ENCODE results near the gene TTYH1.

The TTYH1 gene

DNA sequence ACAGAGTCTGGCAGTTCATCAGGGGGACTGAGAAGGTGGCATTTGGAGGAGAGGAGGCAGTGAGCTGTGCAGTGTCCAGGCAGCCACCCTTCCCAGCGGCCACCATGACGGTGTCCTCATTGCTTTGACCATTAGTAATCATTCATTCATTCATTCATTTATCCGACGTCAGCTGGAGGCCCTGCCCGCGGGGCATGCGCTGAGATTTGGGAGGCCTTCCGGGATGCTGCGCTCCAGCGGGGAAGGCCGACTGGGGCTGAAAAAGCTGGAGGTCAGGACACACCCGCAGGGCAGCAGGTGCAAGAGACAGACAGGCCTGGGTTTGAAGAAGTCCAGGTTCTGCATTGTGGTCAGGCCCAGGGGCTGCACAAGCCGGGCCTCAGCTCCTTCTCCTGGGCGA, 8.9 kb downstream of the TTYH1 start:
- no peak for DNase-seq (ENCODE audit: low read depth, low spot score)

DNA sequence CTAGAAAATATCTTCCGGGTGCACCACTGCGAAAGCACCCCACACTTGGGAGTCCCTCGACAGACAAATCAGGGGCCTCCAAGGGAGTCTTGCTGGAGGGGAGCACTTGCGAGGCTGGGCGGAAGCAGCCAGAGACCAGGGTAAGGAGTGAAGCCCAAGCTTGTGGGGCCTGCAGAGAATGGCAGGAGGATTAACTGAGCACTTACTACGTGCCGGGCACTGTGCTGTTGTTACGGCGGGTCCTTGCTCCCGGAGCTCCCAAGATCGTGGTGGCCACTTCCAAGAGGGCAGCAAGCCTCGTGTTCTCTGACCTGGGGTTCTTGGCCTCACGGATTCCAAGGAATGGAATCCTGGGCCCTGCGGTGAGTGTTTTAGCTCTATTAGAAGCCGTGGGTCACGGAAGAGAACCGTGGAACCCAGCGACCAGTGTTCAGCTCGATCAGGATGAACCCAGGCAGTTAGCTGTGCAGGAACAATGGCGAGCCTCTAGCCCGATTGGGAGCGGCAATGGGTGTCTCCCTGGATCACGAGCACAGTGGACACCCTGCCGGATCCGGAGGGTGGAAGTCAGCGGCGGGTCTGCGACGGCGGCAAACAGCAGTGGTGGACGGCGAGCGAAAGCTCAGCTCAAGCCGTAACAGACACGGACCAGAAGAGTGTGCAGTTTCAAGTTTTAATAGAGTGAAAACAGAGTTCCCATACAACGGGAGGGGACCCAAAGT, 9.6 kb downstream of the TTYH1 start:
- no peak for DNase-seq (ENCODE audit: low read depth, low spot score)

DNA sequence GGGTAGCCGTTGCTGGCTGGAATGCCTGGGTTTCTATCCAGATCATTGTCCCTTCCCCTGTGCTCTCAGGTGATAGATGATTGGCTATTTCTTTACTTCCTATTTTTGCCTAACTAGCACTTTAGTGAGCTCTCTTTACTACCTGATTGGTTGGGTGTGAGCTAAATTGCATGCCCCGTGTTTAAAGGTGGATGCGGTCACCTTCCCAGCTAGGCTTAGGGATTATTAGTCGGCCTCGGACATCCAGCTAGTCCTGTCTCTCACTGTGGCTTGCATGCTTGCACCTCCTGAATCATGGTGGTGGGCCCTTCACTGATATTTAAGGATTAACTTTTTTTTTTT, 10.1 kb downstream of the TTYH1 start:
- DNase-seq (ENCODE audit: low read depth, low spot score): no peak

DNA sequence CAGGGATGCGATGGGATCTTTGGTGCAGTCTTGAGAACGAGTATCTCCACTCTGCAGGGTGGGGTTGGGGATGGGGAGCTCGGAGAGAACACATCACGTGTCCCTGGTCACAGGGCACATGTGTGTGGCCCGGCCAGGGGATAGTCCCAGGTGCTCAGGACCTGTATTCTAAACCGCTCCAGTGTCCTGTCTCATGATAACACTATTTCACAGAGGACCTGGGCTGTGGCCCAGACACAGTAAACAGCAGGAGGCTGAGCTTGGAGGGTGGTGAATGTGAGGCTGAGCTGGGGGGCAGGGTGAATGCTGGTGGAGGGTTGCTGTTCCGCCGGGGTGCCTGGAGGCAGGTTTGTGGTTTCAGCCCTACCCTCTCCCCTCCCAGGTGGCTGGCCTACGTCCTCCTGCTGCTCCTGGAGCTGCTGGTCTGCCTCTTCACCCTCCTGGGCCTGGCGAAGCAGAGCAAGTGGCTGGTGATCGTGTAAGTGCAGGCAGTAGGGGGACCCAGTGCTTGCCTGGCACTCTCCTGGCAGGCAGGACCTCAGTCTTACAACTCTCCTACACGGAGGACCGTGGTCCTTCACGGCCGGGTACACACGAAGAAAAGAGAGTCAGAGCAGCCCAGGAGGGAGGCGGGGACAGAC, 11.1 kb downstream of the TTYH1 start:
- no peak for DNase-seq (ENCODE audit: low read depth, low spot score)

DNA sequence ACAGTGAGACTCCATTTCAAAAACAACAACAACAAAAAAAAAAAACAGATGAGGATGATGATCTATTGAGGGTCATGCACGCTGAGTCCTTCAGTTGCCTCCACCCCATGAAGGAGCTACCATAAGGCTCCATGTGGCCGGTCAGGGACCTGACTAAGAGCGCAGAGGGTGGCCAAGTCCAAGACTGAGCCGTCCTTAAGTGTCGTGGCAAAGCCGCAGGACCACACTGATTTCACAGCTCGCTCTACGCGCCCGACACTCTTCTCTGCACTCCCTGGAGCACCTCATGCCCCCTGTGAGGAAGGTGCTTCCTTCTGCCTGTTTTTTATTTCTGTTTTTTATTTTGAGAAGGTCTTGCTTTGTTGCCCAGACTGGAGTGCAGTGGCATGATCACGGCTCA, 12.3 kb downstream of the TTYH1 start:
- DNase-seq (ENCODE audit: low read depth, low spot score): no peak

DNA sequence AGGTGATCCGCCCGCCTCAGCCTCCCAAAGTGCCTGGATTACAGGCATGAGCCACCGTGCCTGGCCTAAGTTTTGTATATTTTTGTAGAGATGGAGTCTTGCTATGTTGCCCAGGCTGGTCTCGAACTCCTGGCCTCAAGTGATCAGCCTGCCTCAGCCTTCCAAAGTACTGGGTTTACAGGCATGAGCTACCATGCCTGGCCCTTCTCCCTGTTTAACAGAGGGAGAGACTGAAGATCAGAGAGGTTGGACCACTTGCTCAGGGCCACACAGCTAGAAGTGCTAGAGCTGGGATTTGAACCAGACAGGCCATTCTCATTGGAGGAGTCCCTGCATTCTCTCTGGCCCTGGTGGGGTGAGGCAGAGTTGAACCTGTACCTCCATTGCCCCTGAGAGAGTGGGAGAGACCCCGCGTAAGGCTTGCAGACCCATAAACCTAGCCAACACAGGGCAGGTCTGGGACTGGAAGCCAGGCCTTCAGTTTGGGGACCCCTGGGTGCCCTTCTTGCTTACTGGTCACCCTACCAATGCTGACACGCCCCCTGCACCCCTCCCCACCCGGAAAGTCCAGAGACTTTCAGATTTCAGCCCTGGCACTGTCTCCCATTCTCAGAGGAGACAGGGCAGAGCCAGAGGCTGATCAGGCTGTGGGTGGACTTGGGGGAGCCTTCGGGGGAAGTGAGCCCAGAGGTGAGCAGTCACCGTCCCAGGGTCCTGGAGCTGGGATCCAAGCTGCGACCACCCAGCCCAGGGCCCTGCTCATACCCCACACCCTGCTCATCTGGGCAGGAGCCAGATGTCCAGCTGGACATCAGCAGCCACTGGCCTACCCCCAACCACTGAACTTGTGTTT, 13.3 kb downstream of the TTYH1 start:
- no peak for DNase-seq (ENCODE audit: low read depth, low spot score)

DNA sequence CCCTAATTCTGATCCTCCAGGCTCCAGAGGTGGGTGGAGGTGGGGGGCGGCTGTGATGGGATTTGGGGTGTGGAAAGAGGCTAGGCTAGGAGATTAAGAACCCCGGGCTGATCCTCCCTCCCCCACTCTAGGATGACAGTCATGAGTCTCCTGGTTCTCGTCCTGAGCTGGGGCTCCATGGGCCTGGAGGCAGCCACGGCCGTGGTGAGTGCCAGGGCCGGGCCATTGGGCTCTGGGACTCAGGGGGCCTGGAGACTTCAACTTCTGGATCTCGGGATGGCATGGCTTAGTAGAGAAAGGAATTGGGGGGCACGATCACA, 13.9 kb downstream of the TTYH1 start:
- no peak for DNase-seq (ENCODE audit: low read depth, low spot score)

DNA sequence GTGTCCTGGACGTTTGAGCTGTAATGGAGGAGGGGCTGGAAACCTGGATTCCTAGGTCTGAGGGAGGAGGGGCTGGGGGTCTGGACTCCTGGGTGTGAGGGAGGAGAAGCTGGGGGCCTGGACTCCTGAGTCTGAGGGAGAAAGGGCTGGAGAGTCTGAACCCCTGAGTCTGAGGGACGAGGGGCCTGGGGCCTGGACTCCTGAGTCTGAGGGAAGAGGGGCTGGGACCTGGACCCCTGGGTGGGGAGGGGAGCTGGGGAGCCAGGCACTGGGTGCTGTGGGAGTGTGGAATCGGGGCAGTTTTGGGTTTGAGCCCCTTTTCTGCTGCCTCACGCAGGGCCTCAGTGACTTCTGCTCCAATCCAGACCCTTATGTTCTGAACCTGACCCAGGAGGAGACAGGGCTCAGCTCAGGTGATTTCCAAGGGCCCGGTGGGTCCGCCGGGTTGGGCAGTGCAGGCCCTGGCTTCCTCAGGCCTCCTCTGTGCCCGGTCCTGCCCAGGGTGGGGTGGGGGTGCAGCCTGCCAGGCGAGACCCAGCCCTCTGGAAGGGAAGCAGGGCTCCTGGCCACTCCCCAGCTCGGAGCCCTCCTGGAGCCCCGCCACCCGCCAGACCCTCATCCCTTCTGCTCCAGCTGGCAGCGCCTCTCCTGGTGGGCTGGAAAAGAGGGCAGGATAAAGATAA, 14.4 kb downstream of the TTYH1 start:
- no peak for DNase-seq (ENCODE audit: low read depth, low spot score)

DNA sequence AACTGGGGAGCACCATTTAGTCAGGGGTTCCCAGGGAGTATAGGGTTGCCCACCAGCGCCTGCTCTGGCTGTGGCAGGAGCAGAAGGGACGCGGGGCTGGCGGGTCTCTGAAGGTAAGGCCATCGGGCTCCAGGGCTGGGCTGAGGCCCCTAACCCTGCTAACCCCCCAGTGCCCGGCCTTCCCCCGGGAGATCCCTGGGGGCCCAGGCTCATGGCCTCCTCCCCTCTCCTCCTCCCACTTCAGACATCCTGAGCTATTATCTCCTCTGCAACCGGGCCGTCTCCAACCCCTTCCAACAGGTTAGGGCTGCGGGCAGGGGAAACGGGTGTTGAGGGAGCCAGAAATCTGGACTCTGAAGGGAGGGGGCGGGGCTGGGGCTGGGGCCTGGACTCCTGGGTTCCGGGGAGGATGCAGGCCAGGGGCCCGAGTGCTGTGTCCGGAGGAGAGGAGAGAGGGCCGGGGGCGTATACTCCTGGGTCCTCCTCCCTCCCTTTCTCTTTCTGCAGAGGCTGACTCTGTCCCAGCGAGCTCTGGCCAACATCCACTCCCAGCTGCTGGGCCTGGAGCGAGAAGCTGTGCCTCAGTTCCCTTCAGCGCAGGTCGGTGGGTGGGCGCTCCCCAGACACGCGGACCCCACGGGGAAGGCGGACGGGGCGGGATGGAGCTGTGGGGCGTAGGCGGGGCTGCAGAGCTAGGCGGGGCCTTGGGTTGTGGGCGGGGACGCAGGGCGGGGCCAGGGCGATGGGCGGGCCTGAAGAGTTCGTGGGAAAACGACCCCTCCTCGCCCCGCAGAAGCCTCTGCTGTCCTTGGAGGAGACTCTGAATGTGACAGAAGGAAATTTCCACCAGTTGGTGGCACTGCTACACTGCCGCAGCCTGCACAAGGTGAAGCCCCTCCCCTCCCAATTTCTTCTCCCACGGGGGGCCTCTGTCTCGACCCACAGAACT, 15.3 kb downstream of the TTYH1 start:
- no peak for DNase-seq (ENCODE audit: low read depth, low spot score)

DNA sequence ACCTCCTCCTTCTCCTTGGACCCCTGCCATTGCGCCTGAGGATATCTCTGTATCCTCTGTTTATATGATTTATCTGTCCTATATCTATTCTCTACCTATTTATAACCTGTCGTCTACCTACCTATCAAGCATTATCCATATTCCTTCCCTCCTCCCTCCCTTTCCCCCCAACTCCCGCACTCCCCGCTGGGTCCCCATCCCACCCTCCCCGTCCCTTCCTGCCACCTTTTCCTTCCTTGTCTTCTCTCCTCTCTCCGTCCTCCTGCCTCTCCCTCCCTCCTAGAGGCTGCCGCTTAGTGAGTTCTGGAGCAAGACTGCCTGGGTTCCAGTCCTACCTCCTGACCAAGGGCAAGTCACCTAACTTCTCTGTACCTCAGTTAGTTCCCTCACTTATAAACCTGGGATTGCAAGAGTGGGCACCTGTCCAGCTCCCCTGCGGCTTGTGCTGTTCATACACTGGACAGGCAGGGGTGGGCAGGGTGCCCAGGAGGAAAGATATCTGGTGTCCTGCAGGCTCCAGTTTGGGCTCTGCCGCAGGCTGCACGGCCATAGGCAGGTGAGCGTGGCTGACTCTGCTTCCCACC, 16.1 kb downstream of the TTYH1 start:
- DNase-seq (ENCODE audit: low read depth, low spot score): no peak

DNA sequence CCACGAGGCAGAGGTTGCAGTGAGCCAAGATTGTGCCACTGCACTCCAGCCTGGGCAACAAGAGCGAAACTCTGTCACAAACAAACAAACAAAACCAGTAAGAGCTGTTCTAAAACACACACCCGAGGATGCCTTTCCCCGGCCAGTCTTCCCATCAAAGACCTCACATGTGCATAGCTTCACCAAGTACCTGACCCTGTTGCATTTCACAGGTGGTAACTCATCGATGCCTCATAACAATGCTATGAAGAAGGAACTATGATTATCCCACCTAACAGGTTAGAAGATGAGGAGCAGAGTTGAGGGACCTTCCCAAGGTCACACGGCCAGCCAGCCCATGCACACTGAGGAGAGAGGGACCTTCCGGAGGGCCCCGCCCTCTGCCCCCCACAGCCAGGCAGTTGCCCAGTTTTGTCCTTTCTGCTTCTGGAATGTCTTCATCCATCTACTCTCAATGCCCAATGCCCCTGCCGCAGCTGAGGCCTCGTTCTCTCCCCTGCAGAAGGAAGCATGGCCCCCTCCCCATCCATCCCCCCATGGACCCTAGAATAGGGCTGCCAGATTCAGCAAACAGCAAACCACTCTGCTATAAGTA, 17.0 kb downstream of the TTYH1 start:
- no peak for DNase-seq (ENCODE audit: low read depth, low spot score)

DNA sequence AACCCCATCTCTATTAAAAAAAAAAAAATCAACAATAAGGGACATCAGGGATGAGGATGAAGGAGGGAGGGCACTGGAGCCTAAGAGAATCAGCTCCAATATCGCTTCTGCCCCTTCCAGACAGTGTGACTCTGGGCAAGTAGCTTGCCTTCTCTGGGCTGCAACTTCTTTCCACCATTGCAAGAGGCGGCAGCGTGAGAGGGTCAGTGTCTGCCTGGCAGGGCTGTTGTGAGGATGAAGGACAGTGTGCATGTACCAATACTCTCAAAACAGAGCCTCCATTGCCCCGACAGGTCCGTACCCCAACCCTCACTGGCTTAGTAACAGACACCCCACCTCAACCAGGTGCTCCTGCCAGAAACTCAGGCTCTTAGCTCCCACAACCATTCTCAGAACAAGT, 18.4 kb downstream of the TTYH1 start:
- DNase-seq (ENCODE audit: low read depth, low spot score): no peak

DNA sequence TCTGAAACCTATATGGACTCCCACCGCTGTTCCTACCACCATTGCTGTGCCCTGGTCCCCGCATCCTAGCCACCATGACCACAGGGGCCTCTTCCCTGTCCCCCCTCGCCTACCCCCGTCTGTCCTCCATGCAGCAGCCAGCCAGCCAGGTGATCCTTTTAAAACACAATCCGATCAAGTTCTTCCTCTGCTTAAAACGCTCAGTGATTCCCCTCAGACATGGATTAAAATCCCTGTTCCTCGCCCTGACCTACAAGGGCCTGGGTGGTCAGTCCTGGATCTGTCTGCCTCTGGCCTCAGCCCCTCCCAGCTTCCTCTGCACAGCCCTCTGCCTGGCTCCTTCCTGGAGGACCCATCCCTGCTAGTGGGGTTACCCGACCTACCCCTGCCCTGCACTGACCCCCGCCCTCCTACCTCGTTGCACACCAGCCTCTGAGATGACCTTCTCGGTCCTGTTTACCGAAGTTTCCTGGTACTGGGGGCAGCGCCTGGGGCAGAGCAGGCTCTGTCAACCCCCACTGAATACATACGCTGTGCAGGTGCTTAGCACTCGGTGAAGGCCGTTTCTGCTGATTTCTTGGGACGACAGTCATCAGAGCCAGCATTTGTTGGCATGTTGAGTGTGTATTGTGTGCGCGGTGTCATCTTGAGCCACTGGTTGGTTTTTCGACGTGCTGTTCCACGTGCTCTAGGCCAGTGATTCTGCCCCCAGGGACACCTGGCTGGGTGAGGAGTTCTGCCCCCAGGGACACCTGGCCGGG, 19.0 kb downstream of the TTYH1 start:
- DNase-seq (ENCODE audit: low read depth, low spot score): no peak

DNA sequence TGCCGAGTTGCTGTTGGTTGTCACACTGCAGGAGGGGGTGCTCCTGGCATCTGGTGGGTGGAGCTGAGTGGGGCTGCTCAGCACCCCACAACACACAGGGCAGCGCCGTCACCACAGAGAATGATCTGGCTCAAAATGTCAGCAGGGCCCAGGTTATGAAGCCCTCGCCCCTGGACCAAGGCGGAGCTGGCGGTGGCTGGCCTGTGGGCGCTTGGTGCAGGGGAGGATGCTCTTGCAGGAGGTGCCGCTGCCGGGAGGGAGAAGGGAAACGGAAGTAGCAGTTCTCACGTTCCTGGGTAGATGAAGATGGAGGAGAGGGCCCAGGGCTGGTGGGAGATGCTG, 19.6 kb downstream of the TTYH1 start:
- DNase-seq (ENCODE audit: low read depth, low spot score): no peak

DNA sequence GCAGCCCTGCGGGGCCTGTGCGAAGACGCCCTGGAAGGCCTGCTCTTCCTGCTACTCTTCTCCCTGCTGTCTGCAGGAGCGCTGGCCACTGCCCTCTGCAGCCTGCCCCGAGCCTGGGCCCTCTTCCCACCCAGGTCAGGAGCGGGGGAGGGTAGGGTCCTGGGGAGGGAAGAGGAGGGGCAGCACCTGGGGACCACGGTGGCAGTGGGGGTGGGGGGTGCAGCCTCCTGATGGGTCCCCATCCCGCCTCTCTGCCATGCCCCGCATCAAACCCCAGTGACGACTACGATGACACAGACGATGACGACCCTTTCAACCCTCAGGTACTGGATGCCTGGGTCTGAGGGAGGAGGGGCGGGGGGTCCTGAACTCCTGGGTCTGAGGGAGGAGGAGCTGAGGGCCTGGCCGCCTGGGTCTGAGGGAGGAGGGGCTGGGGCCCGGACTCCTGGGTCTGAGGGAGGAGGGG, 20.3 kb downstream of the TTYH1 start:
- no peak for DNase-seq (ENCODE audit: low read depth, low spot score)

DNA sequence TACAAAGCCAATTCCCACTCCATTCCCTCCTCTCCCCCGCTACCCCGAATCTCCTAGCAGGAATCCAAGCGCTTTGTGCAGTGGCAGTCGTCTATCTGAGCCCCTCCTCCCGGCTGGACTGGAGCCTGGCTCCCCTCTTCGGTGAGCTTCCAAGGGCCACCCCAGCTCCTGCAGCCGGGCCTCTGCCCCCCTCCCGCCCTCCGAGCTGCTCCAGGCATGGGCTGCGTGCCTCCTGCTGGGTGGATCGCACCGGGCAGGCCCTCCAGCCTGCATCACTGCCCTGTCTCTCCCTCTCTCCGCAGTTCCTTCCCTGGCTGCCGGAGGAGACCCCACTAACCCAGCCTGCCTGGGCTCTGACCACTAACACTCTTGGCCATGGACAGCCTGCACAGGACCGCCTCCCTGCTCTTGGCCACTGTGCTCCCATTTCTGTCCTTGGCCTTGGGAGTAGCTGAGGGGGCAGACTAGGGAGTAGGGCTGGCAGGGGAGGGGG, 20.8 kb downstream of the TTYH1 start:
- no peak for DNase-seq (ENCODE audit: low read depth, low spot score)

DNA sequence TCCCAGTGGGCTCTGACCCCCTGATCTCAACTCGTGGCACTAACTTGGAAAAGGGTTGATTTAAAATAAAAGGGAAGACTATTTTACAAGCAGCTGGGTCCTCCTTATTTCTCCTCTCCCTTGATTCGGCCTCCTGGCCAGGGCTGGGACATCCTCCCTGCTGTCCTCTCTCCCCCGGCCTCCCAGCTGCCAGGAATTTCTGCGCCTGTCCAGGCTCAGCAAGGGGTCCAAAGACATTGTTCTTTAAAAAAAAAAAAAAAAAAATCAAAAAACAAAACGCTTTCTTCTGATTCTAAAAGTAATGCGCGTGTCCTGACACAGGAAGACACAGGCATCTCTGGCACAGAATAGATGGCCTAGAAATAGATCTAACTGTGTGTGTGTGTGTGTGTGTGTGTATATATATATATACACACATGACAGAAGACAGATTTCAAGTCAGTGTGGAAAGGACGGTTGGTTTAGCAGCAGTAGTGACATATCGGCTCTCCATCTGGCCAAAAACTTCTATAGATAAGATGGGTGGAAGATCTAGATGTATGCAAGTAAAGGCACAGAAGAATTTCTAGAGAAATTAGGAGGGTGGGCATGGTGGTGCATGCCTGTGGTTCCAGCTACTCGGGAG, 21.5 kb downstream of the TTYH1 start:
- DNase-seq (ENCODE audit: low read depth, low spot score): no peak

DNA sequence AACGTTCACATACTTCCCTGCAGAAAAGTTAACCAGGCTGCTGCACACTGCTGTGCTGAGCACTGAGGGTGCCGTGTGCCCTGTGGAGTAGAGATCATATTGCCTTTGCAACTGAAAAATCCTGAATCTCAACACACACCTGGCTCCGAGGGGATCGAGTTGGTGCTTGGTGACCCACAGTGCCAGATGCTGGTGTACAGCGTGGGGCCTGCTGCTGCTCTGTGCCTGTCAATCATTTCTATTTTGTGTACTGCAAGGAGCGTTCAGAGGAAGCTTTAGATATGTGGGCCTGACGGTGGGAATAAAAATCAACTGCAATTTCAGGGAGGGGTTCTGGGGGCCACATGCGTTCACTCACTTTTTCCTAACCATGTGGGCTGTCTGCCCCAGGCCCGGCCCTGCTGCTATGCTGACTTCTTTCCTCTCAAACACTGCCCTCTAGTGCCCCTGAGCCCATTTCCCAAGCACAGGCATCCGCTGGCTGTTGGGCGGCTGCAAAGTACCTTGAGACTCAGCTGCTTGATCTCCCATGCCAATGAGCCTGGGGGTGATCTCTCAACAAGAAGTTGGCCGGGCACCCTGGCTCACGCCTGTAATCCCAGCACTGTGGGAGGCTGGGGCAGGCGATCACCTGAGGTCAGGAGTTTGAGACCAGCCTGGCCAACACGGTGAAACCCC, 24.0 kb downstream of the TTYH1 start:
- DNase-seq (ENCODE audit: low read depth, low spot score): no peak

DNA sequence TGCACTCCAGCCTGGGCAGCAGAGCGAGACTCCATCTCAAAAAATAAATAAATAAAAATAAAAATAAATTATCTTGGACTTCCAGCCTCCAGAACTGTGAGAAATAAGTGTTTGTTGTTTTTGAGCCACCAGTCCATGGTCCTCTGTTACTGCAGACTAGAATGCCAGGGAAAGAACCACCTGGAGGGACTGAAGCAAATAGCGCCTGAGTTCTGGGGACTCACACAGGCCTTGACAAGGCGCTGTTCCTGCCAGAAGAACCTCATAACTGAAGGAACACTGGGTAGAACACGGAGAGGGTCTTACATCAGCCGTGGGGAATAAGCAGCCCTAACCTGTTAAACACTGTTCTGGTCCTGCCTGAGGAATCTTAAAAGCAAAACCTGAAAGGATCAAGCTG, 25.4 kb downstream of the TTYH1 start:
- DNase-seq (ENCODE audit: low read depth, low spot score): no peak
